ENCODE measurements around the gene FAM222B.

The FAM222B gene

DNA sequence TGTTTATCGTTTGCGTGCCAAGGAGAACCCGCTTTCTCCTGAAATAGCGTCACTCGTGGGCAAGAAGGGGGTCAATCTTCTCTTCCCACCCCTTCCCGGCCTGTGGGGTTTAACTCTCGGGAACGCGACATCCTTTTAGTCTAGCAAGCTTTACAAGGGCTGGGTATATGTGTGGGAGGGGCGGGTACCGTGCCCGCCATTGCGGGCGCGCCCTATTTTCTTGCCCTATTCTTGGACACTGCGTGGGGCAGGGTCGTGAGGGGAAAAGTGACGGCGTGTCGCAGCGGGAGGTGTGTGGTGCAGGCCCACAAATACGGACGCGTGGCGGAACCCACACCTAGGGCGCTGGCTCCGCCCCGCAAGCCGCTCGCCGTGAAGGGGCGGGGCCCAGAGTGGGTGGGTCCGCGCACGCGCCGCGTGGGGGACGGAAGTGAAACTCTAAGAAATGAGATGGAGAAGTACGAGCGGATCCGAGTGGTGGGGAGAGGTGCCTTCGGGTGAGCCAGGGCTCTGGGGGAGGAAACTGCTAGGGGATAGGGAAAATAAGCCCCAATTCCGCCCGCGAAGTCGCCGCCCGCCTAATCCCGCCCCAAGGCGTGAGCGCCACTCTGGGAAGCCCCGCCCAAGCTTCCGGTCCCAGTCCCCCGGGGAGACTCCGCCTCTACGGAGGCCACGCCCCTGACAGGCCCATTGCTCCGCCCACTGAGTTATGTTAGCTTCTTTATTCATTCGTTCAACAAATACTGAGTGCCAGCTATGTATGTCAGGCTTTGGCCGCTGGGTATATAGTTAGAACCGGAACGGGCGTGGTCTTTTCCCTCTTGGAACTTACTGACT is 114.0 kb downstream of the FAM222B start, which contains the start of gene NEK8:
Gene NEK8, plus strand, starts transcription at position 425 of the 837 bp plus-strand sequence. Its CDS starts 26 bp downstream, at position 451.
- Histone ChIP-seq H3K4me2 (ENCODE audit: low read depth, low read length, poor library complexity, severe bottlenecking) (peak within 1 kb of the TSS; percentile 96), H3K4me3 (ENCODE audit: insufficient read depth, low read length, poor library complexity, severe bottlenecking) (peak within 1 kb of the TSS; percentile 57), H3K27ac (ENCODE audit: low read depth, low read length) (peak within 1 kb of the TSS; percentile 100), H3K79me2 (ENCODE audit: insufficient read depth, low read length) (peaks cover 14% of the 10 kb centered on the region; the same call in 1 of the 2 replicates), H4K20me1 (ENCODE audit: low read depth, low read length) (no peaks in the 10 kb centered on the region), H3K9ac (ENCODE audit: low read length) (peak within 1 kb of the TSS; percentile 82), H3K36me3 (ENCODE audit: low read length) (0 out of 2 replicates have a peak, but pooled peaks cover 1% of the 10 kb centered on the region), H3K9me3 (ENCODE audit: insufficient read depth, low read length) (no peaks in the 10 kb centered on the region), H3K27me3 (ENCODE audit: low read length) (no peaks in the 10 kb centered on the region), H3K9me2 (replicated peaks; ENCODE audit: insufficient read depth, low read length) (no peaks in the 10 kb centered on the region), H3F3A (ENCODE audit: insufficient read depth) (peaks cover 55% of the 10 kb centered on the region), H2AFZ (ENCODE audit: low read depth, low read length, severe bottlenecking) (peak within 1 kb of the TSS; percentile 39)
- no peak for TF ChIP-seq EZH2phosphoT487 (conservative IDR thresholded peaks at IDR 0.05; ENCODE audit: low read length)
- TF ChIP-seq CTCF (IDR thresholded peaks at IDR 0.05; ENCODE audit: insufficient read depth, low read length, poor library complexity, severe bottlenecking), result no peak

GRCh38 chr17:28726627-28727491 is 115.7 kb downstream of the FAM222B start:
- no peak for TF ChIP-seq EZH2phosphoT487 (conservative IDR thresholded peaks at IDR 0.05; ENCODE audit: low read length)
- peak; percentile 98 for TF ChIP-seq CTCF (IDR thresholded peaks at IDR 0.05; ENCODE audit: insufficient read depth, low read length, poor library complexity, severe bottlenecking)
- H3K9me3 ChIP-seq (ENCODE audit: insufficient read depth, low read length), result no peaks in the 10 kb centered on the region
- H4K20me1 ChIP-seq (ENCODE audit: low read depth, low read length), result no peaks in the 10 kb centered on the region
- H3K4me3 ChIP-seq (ENCODE audit: insufficient read depth, low read length, poor library complexity, severe bottlenecking), result peak overlapping the region; percentile 57
- H3K36me3 ChIP-seq (ENCODE audit: low read length), result peaks cover 11% of the 10 kb centered on the region
- H3K9ac ChIP-seq (ENCODE audit: low read length), result peak overlapping the region; percentile 82
- H3K27ac ChIP-seq (ENCODE audit: low read depth, low read length), result peak overlapping the region; percentile 100
- H3K79me2 ChIP-seq (ENCODE audit: insufficient read depth, low read length), result peaks cover 27% of the 10 kb centered on the region
- H3K4me2 ChIP-seq (ENCODE audit: low read depth, low read length, poor library complexity, severe bottlenecking), result peak overlapping the region; percentile 96
- H3K27me3 ChIP-seq (ENCODE audit: low read length), result no peaks in the 10 kb centered on the region
- peak overlapping the region; percentile 22 for H2AFZ ChIP-seq (ENCODE audit: low read depth, low read length, severe bottlenecking)
- no peaks in the 10 kb centered on the region for H3K9me2 ChIP-seq (replicated peaks; ENCODE audit: insufficient read depth, low read length)
- H3F3A ChIP-seq (ENCODE audit: insufficient read depth), result peaks cover 66% of the 10 kb centered on the region

- Histone ChIP-seq H3K27ac (ENCODE audit: low read depth, low read length) (peak within 1 kb of the TSS; percentile 100), H3K9me3 (ENCODE audit: insufficient read depth, low read length) (no peaks in the 10 kb centered on the region), H3K27me3 (ENCODE audit: low read length) (no peaks in the 10 kb centered on the region), H4K20me1 (ENCODE audit: low read depth, low read length) (0 out of 2 replicates have a peak, but pooled peaks cover 4% of the 10 kb centered on the region), H3K4me2 (ENCODE audit: low read depth, low read length, poor library complexity, severe bottlenecking) (peak within 1 kb of the TSS; percentile 97), H3K4me3 (ENCODE audit: insufficient read depth, low read length, poor library complexity, severe bottlenecking) (peak within 1 kb of the TSS; percentile 60), H2AFZ (ENCODE audit: low read depth, low read length, severe bottlenecking) (peak within 1 kb of the TSS; percentile 22), H3K9me2 (replicated peaks; ENCODE audit: insufficient read depth, low read length) (no peaks in the 10 kb centered on the region), H3K79me2 (ENCODE audit: insufficient read depth, low read length) (peaks cover 34% of the 10 kb centered on the region), H3F3A (ENCODE audit: insufficient read depth) (peaks cover 72% of the 10 kb centered on the region), H3K36me3 (ENCODE audit: low read length) (peaks cover 16% of the 10 kb centered on the region), H3K9ac (ENCODE audit: low read length) (peak within 1 kb of the TSS; percentile 82)
- no peak for TF ChIP-seq EZH2phosphoT487 (conservative IDR thresholded peaks at IDR 0.05; ENCODE audit: low read length)
- no peak for TF ChIP-seq CTCF (IDR thresholded peaks at IDR 0.05; ENCODE audit: insufficient read depth, low read length, poor library complexity, severe bottlenecking)
Measured at GRCh38 chr17:28726226-28726626, 116.4 kb downstream of the FAM222B start, which contains the start of gene TLCD1. Gene TLCD1, minus strand, starts transcription at chr17:28726233. Its CDS starts 136 bp downstream, at chr17:28726097.

Measured in SU-DHL-6 (cell line).